B cell (primary cell): ENCODE results near the gene GRPEL1.

ENCODE experiments used
- EZH2 ChIP-seq: IDR thresholded peaks from 2 replicates; pipeline ENCODE4 v1.6.1; 2012; ENCODE audit warnings: borderline replicate concordance, low read depth, mild to moderate bottlenecking, moderate library complexity, low read length; ENCODE audit not compliant: insufficient read depth, poor library complexity, severe bottlenecking
- TF ChIP-seq, protein P1 (sequence below): fragments of 200-600 bp; IDR thresholded peaks from one replicate; pipeline ENCODE4 v1.8.0; 2022; ENCODE audit warnings: antibody characterized with exemption, mild to moderate bottlenecking

DNA sequence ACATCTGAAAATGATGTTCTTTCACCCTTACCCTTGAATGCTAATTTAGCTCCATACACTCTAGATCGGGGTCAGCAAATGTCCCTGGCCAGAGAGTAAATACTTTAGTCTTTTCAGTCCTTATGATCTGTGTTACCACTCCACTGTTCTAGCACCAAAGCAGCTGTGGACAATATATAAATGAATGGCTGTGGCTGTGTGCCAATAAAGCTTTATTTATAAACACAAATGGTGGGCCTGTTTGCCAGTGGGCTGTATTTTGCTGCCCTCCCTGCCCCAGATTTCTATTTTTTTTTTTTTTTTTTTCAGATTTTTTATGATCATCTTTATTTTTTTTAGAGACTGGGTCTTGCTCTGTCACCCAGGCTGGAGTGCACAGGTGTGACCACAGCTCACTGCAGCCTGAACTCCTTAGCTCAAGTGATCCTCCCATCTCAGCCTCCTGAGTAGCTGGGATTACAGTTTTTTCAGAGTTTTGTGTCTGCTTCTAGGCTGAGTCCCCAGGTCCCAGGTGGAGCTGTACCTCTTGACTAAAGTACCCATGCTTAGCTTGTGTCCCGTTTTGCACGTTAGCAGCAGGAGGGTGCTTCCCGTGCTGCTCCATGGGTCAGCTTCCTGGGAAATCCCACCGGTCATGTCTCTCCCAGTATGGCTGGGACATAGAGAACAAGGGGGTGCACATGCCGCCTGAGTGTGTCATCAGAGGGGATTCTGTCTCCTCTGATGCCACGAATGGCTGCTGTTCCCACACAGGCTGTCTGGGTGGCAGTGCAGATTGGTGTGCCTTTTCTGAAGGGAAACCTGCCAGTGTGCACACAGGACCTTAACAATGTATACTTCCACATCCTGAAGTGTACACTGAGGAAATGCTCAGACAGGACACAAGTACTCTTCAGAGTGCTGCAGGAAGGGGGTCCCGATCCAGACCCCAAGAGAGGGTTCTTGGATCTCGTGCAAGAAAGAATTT is 16.0 kb upstream of the GRPEL1 start:
- TF ChIP-seq, protein P1, sequence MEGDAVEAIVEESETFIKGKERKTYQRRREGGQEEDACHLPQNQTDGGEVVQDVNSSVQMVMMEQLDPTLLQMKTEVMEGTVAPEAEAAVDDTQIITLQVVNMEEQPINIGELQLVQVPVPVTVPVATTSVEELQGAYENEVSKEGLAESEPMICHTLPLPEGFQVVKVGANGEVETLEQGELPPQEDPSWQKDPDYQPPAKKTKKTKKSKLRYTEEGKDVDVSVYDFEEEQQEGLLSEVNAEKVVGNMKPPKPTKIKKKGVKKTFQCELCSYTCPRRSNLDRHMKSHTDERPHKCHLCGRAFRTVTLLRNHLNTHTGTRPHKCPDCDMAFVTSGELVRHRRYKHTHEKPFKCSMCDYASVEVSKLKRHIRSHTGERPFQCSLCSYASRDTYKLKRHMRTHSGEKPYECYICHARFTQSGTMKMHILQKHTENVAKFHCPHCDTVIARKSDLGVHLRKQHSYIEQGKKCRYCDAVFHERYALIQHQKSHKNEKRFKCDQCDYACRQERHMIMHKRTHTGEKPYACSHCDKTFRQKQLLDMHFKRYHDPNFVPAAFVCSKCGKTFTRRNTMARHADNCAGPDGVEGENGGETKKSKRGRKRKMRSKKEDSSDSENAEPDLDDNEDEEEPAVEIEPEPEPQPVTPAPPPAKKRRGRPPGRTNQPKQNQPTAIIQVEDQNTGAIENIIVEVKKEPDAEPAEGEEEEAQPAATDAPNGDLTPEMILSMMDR: no peak
- TF ChIP-seq EZH2: no peak
